Activated CD4-positive, CD25-positive, alpha-beta regulatory T cell (primary cell): ENCODE measurements around the gene RAD18.
A peak's percentile ranks its signal among the peaks of the same experiment; 100 is the strongest.

Experiments used
- DNase-seq, 4 experiments: peaks; one replicate each; lab custom pipeline; 2025; lab: John Stamatoyannopoulos, UW

The RAD18 gene

GRCh38 chr3:8985876-8986275 lies 22.6 kb upstream of the RAD18 start:
- no peak for DNase-seq

GRCh38 chr3:8985411-8985831 lies 22.1 kb upstream of the RAD18 start:
- DNase-seq = no peak

GRCh38 chr3:8984526-8984925 lies 21.3 kb upstream of the RAD18 start:
- no peak for DNase-seq

- no peak for DNase-seq
Observed at GRCh38 chr3:8984081-8984480, 20.8 kb upstream of the RAD18 start.

- DNase-seq = no peak
Observed at GRCh38 chr3:8983591-8983990, 20.3 kb upstream of the RAD18 start.

GRCh38 chr3:8983026-8983425 lies 19.8 kb upstream of the RAD18 start:
- DNase-seq = no peak

GRCh38 chr3:8982509-8982908 lies 19.2 kb upstream of the RAD18 start:
- DNase-seq = no peak

GRCh38 chr3:8981700-8982099 lies 18.4 kb upstream of the RAD18 start:
- no peak for DNase-seq

- DNase-seq = no peak
Observed at GRCh38 chr3:8981296-8981695, 18.0 kb upstream of the RAD18 start.

GRCh38 chr3:8980756-8981257 lies 17.5 kb upstream of the RAD18 start:
- no peak for DNase-seq

GRCh38 chr3:8979262-8979661 lies 16.0 kb upstream of the RAD18 start:
- no peak for DNase-seq

- no peak for DNase-seq
Observed at GRCh38 chr3:8978551-8978950, 15.3 kb upstream of the RAD18 start.

GRCh38 chr3:8976540-8977182 lies 13.4 kb upstream of the RAD18 start:
- no peak for DNase-seq

- DNase-seq = no peak
Observed at GRCh38 chr3:8975081-8976020, 12.1 kb upstream of the RAD18 start.

- DNase-seq = no peak
Observed at GRCh38 chr3:8974458-8974857, 11.2 kb upstream of the RAD18 start.

- no peak for DNase-seq
Observed at GRCh38 chr3:8972639-8973038, 9.4 kb upstream of the RAD18 start.

- peak; percentile 41 to 65 (median 58) for DNase-seq
Observed at GRCh38 chr3:8970971-8971589, 7.8 kb upstream of the RAD18 start.

GRCh38 chr3:8969241-8969640 lies 6.0 kb upstream of the RAD18 start:
- DNase-seq = no peak

- no peak for DNase-seq
Observed at GRCh38 chr3:8968375-8968882, 5.2 kb upstream of the RAD18 start.

GRCh38 chr3:8967553-8967952 lies 4.3 kb upstream of the RAD18 start:
- no peak for DNase-seq

- no peak for DNase-seq
Observed at GRCh38 chr3:8966820-8967348, 3.6 kb upstream of the RAD18 start.

GRCh38 chr3:8966150-8966819 lies 3.0 kb upstream of the RAD18 start:
- DNase-seq = no peak
